ENCODE results near the gene KCNQ1OT1.

- TF ChIP-seq CTCF (IDR thresholded peaks at IDR 0.05; ENCODE audit: low read depth, low read length, missing input control) (no peak), RAD21 (IDR thresholded peaks at IDR 0.05) (no peak), EGR1 (IDR thresholded peaks at IDR 0.05; ENCODE audit: low read depth in 2 of 2) (no peak), JUND (IDR thresholded peaks at IDR 0.05) (no peak), FOXA1 (IDR thresholded peaks at IDR 0.05) (no peak), MAX (IDR thresholded peaks at IDR 0.05) (no peak), YY1 (IDR thresholded peaks at IDR 0.05) (no peak), ZBTB33 (IDR thresholded peaks at IDR 0.05) (no peak), GABPA (IDR thresholded peaks at IDR 0.05 in 1 of 2, conservative IDR thresholded peaks at IDR 0.05 in 1 of 2) (no peak), RXRA (IDR thresholded peaks at IDR 0.05) (no peak), TAF1 (conservative IDR thresholded peaks at IDR 0.05) (no peak), HNF4G (IDR thresholded peaks at IDR 0.05) (no peak)
- TF ChIP-seq, protein P1, sequence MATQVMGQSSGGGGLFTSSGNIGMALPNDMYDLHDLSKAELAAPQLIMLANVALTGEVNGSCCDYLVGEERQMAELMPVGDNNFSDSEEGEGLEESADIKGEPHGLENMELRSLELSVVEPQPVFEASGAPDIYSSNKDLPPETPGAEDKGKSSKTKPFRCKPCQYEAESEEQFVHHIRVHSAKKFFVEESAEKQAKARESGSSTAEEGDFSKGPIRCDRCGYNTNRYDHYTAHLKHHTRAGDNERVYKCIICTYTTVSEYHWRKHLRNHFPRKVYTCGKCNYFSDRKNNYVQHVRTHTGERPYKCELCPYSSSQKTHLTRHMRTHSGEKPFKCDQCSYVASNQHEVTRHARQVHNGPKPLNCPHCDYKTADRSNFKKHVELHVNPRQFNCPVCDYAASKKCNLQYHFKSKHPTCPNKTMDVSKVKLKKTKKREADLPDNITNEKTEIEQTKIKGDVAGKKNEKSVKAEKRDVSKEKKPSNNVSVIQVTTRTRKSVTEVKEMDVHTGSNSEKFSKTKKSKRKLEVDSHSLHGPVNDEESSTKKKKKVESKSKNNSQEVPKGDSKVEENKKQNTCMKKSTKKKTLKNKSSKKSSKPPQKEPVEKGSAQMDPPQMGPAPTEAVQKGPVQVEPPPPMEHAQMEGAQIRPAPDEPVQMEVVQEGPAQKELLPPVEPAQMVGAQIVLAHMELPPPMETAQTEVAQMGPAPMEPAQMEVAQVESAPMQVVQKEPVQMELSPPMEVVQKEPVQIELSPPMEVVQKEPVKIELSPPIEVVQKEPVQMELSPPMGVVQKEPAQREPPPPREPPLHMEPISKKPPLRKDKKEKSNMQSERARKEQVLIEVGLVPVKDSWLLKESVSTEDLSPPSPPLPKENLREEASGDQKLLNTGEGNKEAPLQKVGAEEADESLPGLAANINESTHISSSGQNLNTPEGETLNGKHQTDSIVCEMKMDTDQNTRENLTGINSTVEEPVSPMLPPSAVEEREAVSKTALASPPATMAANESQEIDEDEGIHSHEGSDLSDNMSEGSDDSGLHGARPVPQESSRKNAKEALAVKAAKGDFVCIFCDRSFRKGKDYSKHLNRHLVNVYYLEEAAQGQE (IDR thresholded peaks at IDR 0.05) = no peak
Observed at GRCh38 chr11:2737226-2737590, 37.4 kb upstream of the KCNQ1OT1 start.
